ENCODE data around the gene CRYBB3.
"Not testable (repeated sequence)": the region's sequence is repeated elsewhere in the genome, so short reads cannot be mapped to it uniquely, and the experiment has no call there.

Gene CRYBB3

DNA sequence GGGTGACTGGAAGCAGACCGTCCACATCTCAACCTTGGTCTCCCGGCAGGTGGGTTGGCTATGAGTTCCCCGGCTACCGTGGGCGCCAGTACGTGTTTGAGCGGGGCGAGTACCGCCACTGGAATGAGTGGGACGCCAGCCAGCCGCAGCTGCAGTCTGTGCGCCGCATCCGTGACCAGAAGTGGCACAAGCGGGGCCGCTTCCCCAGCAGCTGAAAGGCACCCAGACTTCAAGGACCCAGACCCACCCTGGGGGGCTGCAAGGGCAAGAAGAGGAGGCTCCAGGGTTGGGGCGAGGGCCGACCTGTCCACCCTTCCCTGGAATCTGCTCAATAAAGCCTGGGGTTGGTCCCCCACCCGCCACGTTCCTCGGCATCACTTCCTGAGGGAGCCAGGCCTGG lies 7.3 kb downstream of the CRYBB3 start:
- no peak for DNase-seq (ENCODE audit: low spot score)

DNA sequence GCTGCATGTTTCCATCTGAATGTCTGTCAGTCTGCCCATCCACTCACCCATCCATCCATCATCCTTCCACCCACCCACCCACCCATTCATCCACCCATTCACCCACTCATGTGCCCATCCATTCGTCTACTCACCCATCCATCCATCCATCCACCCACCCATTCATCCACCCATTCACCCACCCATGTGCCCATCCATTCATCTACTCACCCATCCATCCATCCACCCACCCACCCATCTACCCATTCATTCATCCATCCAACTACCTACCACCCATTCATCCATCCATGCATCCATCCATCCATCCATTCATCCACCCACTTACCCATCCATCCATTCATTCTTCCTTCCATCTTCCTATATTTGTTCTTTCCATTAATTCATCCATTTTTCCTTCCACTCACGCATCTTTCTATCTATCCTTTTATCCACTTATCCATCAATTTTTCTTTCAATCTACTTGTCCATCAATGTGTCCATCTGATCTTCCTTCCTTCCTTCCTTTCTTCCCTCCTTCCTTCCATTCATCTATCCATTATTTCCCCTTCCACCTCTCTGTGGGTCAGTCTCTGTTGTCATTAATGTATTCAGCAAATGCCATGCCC lies 8.0 kb downstream of the CRYBB3 start:
- DNase-seq (ENCODE audit: low spot score) = no peak

DNA sequence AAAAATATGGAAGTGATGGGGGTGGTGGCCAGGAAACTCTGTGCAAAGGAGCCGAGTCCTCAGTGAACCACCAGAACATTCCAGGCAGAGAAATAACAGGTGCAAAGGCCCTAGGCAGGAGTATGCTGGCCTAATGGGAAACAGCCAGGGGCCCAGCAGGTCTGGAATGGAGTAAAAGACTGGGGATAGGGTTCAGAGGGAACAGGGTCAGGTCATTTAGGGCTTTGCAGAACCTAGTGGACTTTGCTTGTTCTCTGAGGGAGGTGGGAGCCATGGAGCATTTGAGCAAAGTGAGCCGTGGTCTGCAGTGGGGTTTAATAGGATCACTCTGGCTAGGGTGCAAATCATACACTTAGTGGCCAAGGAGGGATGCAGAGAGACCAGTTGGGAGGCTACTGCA lies 8.7 kb downstream of the CRYBB3 start:
- no peak for DNase-seq (ENCODE audit: low spot score)

DNA sequence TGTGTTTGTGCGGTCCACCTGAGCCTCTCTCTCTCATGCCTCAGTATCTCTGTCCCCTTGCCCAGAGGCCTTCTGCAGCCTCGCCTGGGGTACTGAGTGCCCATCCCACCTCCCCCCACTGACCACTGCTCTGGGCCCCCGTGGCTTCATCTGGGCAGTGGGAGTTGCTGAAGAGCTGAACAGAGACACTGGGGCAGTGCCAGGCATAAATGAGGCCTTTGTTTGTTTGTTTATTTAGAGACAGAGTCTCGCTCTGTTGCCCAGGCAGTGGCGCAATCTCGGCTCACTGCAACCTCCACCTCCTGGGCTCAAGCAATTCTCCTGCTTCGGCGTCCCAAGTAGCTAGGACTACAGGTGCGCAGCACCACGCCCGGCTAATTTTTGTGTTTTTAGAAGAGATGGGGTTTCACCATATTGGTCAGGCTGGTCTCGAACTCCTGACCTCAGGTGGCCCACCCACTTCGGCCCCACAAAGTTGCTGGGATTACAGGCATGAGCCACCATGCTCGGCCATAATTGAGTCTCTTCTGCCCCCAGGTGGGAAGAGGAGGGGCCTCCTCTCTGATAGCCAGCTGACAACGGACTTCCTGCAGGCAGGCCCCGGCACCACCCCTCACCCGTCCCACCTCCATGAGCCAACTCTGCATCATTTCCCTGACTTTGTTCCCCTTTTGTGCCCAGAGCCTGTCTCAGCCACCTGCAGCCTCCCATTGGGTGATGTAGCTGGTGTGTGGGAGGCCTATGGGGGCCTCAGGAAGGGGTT lies 9.3 kb downstream of the CRYBB3 start:
- peak; percentile 48 for DNase-seq (ENCODE audit: low spot score)

DNA sequence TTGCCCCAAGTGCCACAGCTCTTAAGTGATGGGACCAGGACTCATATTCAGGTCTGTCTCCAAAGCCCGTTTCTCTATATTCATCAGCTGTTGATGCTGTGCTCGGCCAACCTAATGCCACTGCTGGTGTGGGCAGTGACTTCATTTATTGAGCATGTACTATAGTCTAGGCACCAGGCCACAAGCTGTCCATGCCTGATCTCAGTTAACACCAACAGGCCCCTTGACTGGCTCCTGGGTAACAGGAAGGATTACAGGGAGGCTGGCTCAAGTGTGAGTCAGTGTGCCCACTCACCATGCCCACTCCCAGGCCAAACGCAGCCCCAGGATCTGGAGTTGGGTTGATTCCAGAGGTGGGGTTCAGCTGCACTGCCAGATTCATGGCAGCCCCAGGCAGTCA lies 11.1 kb downstream of the CRYBB3 start:
- no peak for DNase-seq (ENCODE audit: low spot score)

DNA sequence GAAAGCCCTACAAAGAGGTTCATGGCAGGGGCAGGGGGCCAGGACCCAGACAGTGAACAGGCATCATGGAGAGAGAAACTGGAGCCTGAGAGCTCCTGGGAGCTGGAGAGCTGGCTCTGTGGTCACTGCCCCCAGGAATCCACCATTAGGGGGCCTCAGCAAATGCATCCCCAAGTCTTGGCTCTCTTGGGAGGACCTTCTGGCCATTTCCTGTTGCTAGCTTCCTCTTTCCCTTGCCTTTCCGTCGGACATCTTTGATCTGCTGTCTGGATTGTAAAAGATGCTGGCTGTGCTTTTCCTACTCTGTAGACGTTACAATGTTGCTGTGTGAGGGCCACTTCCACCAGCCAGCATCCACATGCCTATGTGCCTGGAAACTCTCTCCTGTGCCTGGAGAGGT lies 12.7 kb downstream of the CRYBB3 start:
- DNase-seq (ENCODE audit: low spot score) = no peak

DNA sequence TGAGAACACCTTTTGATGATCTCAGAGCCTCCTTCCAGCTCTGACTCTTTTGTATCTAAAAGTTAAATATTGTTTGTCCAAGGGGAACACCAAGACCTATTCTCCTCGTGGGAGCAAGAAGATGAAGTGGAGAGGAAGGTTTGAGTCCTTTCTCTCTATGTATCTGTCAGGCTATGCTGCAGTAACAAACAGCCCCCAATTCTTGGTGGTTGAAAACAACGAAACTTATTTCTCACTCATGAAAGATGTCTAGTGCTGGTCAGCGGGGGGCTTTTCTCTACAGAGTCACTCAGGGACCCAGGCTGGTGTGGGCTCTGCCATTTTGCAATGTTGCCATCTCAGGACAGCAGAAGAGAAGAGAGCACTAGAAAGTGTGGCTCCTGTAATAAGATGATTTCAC lies 13.6 kb downstream of the CRYBB3 start:
- DNase-seq (ENCODE audit: low spot score) = no peak

DNA sequence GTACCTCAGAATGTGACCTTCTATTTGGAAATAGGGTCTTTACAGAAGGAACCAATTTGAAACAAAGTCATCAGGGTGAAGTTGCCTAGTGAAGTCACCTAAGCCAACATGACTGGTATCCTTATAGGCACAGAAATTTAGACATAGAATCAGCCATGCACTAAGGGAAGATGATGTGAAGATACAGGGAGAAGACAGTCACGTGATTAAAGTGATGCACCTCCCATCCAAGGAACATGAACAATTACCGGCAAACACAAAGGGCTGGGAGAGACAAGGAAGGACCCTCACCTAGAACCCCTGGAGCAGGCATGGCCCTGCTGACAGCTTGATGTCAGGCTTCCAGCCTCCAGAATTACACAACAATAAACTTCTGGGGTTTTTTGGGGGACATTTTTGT lies 16.6 kb downstream of the CRYBB3 start:
- no peak for DNase-seq (ENCODE audit: low spot score)

DNA sequence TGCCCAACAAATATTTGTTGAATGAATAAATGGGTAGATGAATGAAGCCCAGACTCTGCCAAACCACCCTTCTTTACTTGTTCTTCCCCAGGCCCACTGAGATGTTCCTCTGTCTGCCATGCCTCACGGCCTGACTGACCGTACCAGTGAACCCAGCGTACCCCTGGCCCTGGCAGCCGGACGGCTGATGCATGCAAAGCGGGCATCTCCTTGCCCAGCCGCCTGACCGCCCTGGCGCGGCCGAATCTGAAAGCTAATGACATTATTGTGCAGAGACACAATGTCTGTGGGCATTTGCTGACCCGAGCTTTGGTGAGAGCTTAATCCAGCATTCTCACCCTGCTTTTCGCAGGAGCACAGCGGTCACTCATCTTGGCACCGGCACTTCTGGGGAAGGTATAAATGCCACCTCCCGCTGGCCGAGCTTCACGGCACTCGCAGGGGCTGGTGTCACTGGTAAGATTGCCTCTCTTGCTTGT lies 19.6 kb downstream of the CRYBB3 start, which contains the start of gene CRYBB2:
Gene CRYBB2, plus strand, starts transcription at position 429 of the 479 bp plus-strand sequence. CDS start 1,791 bp downstream, outside the sequence.
- DNase-seq (ENCODE audit: low spot score) = no peak

DNA sequence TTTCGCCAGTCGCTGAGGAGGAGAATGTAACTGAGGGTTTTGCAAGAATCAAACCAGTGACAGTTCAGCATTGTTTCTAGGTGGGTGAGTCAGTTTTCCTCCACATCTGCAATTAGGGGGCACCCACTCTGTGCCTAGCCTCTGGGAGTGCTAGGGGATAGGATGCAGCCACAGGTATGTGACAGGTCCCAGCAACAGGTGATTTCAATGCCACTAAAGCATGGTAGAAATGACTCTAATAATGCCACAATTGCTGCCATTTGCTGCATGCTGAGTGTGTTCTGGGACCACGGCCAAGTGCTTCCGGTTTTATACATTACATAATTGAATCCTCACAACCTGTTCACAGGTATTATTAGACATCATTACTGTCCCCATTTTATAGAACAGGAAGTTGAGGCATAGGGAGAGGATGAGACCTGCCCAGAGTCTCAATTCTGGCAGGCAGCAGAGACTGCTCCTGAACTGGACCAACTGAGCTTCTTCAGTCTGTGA lies 20.3 kb downstream of the CRYBB3 start:
- DNase-seq (ENCODE audit: low spot score) = no peak

DNA sequence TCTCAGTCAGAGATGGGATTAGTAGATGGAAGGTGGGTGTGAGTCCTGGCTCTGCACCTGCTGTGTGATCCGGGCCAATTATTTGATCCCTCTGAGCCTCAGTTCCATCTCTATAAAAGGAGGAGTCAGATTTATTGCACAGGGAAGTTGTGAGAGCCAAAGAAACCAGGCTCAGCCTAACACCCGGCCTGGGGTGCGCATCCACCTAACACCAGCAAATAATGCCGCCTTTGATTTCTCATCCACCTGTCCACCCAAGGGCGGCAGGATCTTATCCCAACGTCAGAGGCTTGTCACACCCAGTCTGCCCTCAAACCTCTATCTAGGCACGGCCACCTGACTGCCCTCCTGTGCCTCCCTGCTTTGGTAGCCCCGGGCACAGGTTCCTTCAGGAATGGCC lies 22.1 kb downstream of the CRYBB3 start:
- DNase-seq (ENCODE audit: low spot score) = no peak

DNA sequence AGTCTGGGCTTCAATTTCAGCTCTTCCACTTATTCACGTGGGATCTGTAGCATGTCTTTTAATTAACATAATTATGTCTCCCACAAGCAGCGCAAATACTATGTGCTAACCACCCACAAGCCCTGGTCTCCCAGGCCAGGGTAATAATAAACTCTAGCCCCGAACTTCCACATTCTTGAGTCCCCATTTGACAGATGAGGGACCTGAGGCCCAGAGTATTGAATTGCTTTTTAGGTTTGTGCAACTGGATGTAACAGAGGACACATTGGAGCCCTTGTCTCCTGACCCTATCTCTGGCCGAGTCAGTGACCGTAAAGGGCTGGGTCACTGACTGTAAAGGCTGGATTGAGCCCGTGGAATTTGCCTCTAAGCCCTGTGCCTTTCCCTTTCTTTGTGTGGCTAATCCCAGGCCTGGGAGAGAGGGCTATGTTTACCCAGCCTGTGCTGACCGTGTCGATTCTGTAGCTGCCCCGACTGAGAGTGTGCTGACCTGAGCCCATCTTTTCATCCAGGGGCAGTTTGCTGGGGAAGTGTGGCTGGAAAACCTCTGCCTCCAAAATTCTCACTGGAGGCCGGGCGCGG lies 23.7 kb downstream of the CRYBB3 start:
- DNase-seq (ENCODE audit: low spot score) = no peak

DNA sequence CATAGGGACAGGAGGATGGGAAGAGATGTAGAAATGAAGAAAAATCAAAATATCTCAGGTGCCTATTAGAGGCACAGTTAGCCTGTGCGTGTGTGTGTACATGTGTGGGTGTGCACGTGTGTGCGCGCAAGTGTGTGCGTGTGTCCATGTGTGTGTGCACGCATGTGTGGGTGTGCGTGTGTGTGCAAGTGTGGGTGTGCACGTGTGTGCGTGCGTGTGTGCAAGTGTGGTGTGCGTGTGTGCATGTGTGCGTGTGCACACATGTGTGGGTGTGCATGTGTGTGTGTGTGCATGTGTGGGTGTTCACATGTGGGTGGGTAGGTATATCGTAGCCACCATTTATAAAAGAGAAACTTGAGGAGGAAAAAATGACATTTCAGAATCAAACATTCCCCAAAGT lies 29.2 kb downstream of the CRYBB3 start:
- DNase-seq (ENCODE audit: low spot score) = no peak

DNA sequence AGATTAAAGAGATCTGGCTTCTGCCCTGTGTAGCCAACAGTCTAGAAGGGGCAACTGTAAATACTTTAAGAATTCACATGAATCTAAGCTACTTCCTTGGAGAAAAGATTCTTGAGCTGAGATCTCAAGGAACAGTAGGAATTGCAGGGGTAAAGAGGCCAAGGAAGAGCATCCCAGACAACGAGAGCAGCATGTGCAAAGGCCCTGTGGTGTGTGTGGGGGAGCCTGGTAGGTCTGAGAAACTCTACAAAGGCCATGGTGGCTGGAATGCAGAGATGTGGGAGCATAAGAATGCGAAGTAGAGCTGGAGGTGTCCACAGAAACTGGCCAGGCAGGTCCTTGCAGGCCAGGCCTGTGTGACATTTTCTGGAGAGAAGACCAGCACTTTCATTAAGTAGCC lies 31.1 kb downstream of the CRYBB3 start:
- not testable (repeated sequence) for DNase-seq (ENCODE audit: low spot score)

DNA sequence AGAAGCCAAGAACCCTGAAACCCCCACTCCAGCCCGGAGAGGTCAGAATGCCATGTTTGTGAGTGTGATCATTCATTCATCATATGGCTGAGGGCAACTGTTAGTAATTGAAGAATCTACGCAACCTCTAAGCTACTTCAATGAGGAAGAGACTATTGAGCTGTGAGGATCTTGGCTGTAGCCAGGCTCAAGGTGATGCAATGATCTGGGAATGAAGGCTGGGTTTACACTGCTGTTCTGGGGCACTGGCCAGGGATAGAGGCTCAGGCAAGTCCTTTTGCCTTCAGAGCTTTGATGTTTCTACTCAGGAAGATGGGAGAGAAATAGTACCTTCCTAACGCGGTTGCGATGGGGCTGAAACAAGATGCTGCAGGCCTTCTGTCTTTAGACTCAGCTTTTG lies 32.6 kb downstream of the CRYBB3 start:
- DNase-seq (ENCODE audit: low spot score) = no peak

DNA sequence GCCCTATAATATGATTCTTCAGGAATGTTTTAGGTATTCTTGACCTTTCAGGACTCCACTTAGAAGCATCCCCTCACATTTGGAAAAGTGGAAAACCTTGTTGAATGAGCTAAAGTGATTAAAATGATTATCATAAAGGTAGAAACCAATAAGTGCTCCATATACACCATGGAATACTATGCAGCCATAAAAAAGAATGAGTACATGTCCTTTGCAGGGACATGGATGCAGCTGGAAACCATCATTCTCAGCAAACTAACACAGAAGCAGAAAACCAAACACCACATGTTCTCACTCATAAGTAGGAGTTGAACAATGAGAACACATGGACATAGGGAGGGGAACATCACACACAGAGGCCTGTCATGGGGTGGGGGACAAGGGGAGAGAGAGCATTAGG lies 34.0 kb downstream of the CRYBB3 start:
- not testable (repeated sequence) for DNase-seq (ENCODE audit: low spot score)

DNA sequence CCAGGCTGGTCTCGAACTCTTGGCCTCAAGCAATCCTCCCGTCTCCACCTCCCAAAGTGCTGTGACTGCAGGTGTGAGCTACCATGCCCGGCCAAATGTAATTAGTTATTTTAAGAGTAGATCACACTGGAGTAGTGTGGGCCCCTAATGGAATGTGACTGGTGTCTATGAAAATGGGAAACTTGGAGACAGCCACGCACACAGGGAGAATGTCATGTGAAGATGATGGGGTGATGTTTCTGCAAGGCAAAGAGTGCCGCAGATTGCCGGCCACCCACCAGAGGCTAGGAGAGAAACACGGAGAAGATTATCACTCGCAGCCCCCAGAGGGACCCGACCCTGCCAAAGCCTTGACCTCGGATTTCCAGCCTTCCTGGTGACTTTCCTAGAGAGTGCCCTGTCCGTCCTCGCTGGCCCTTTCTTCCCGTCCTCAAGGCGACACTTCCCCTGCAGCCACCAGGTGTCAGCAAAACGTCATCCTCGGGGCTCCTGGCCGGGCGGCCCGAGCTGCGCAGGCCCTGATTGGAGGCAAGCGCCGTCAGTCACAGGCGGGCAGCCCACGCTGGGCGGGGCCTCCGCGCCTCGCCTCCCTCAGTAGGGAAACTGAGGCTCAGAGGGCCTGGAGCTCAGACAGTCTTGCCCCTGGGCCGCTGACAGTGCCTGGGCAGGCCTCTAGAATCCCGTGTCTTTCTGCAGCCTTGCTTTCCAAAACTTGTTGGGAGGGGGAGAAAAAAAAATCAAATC lies 36.1 kb downstream of the CRYBB3 start:
- peak; percentile 100 for DNase-seq (ENCODE audit: low spot score)

DNA sequence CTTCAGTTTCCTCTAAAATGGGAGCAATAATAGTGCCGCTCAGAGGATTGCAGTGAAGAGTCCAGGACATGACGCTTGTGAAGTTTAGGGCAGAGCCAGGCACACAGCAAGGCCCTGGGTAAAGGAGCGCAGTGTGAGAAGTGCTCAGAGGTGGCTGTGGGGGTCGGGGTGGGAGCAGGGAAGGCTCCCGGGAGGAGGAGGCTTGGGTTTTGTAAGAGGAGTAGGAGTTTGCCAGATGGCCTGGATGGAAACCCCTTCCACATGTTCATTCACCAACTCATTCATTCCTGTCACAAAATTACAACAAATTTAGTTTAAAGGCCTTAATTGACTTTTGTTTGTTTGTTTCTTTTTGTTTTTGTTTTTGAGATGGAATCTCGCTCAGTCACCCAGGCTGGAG lies 36.8 kb downstream of the CRYBB3 start:
- DNase-seq (ENCODE audit: low spot score) = no peak

DNA sequence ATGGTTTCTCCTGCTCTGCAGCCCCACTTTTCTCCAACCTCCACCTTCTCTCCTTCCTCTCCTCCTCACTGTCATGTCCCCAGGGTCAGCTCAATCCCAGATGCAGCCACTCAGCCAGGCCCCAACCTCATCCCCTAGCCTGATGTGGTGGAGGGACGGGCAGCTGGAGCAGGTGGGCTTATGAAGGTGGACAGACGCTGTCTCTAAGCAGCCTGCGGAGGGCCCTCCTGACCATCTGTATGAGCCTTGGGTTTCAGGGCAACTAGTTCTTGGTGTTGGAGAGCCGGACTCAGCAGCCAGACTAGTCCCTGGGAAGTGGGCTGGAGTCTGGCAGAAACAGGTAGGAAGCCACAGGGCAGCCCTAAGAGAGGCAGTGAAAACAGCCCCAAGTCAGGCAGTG lies 37.8 kb downstream of the CRYBB3 start:
- DNase-seq (ENCODE audit: low spot score) = no peak

DNA sequence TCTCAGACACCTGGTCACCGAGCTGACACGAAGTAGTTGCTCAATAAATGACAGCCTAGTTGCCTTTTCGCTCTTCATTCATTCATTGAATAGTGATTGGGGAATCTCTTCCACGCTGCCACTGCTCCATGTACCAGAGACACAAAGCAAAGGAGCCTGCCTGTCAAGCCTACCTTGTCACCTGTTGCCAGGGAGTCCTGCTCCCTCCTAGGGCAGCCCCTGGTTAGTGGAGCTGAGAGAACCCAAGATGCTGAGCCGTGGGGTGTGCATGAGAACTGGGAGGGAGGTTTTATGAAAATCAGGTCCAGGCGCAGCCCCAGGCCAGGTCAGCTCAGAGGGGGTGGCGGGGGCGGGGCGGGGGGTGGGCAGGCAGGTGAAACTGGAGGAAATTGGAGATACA lies 38.4 kb downstream of the CRYBB3 start:
- DNase-seq (ENCODE audit: low spot score) = not testable (repeated sequence)

DNA sequence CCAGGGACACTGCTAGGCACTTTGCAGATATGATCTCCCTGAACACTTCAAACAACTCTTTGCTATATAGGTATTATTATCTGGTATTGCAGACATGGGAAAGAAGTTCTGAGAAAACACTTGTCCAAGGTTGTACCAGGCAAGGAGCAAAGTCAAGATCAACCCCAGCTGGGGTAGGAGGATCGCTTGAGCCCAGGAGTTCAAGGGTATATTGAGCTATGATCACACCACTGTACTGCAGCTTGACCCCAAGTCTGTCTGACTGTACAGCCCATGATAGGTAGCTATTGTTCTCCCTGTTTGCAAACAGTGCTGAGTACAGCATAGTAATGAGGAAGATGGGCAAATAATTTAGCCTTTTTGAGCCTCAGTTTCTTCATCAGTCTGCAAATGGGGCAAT lies 55.5 kb downstream of the CRYBB3 start:
- DNase-seq (ENCODE audit: low spot score) = not testable (repeated sequence)

All from iPS-NIHi11 (cell line).